Adipose tissue (tissue), 3 donors: ENCODE results near the gene GAK. TPM values are rescaled to one million over a fixed set of nuclear protein-coding genes. Genes with fewer than 3 reads are reported as not detected.

Experiments used
- H3K27ac ChIP-seq: one replicate; pipeline ENCODE4 v1.5.1; 2013; ENCODE audit warnings: low read depth, low read length
- WGBS, 3 donors: extraction: QIAGEN DNeasy Blood & Tissue Kit; methylation state at CpG; one replicate each; pipeline ENCODE4 v1.1.7; 2013; 5-methylcytosine and 5-hydroxymethylcytosine counted together
- polyA plus RNA-seq, 3 donors: library from polyadenylated mRNA; stranded (reverse); fragments of 200-250 nt; gene quantifications; one replicate each; pipeline ENCODE4 v1.2.3, GENCODE V29; 2013
- donor health status: healthy with polysubstance abuse.
- donor health status: Bipolar disorder and iron deficiency.
- donor health status: healthy.

GAK gene
- polyA plus RNA-seq, 3 donors, result 75.2 to 90.3 (median 77.5) TPM

DNA sequence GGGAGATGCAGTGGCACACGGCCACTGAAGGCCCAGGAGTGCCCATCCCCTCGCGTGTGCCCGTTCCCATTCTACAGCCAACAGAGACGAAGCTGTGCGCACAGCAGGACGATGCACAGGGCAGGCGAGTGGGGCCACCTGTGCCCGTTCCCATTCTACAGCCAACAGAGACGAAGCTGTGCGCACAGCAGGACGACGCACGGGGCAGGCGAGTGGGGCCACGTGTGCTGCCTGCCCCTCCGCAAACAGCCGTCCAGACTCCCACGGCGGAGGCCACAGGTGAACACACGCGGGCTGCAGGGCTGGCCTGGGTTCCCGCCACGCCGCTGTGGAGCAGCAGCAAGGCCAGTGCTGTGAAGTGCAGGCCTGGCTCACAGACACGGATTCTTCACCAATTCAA, 32.0 kb downstream of the GAK start:
- no peak overlapping the region for H3K27ac ChIP-seq
- WGBS, 3 donors, result 67 to 95% (median 92%) methylated on average over 26 of the region's 26 CpGs

DNA sequence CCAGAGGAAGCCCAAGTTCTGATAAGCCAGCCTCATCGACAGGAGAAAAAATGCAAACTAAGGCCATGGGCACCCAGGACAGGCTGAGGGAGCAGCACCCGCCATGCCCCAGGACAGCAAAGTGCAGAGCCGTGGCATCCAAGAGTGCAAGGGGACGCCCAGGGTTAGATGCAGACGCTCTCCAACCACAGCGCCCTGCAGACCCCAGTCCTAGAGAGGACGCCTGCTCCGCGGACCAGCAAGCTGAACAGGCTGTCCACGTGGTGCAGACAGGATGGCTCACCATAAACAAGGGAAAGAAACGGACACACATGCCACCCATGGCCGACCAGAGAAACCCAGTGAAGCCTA, 32.6 kb downstream of the GAK start:
- 89 to 93% (median 92%) methylated on average over 12 of the region's 12 CpGs for WGBS, 3 donors
- no peak overlapping the region for H3K27ac ChIP-seq

DNA sequence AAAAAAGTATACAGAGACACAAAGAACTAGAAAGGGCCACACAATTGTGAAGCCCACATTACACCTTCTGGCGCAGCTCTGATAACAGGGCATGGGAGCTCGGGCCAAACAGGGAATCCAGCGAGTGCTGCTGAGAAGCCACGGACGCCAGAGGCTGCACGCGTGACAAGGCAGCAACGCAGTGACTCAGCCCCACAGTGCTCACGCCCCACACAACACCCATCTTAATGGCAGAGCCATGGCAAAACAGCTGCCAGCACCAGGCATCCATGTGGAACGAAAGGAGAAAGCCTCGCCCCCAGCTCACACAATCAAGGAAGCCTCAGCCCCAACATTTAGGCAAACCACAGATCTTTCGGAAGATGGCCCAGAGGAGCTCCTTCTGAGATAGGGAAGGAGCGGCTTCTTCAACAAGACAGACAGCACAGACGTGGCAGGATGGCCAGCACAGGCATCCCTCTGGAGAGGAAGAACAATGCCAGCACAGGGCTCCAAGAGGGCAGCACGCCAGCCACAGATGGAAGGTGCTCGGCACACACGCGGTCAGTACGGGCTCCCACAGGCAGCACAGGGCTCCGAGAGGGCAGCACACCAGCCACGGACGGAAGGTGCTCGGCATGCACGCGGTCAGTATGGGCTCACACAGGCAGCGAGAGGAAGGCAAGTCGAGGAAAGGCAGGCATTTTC, 33.1 kb downstream of the GAK start:
- no peak overlapping the region for H3K27ac ChIP-seq
- 92 to 93% (median 93%) methylated on average over 27 of the region's 27 CpGs for WGBS, 3 donors

DNA sequence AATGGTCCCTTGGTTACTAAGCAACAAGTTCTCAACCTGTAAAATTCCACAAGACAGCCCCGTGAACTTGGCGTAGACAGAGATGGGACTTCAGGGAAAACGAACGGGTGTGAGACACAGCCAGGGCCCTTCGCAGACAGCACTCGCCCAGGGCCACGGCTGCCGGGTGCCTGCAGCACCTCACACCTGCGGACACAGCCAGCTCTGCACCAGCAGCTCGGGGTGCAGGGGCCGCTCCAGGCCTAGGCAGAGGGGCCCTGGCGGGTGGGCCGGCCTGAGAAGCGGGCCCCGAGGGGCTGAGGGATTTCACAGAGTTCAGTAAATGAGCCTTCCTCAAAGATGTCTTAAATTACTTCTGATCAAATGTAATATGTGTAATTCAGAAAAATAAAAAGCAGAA, 34.0 kb downstream of the GAK start:
- no peak overlapping the region for H3K27ac ChIP-seq
- WGBS, 3 donors, result 91 to 95% (median 91%) methylated on average over 15 of the region's 15 CpGs

DNA sequence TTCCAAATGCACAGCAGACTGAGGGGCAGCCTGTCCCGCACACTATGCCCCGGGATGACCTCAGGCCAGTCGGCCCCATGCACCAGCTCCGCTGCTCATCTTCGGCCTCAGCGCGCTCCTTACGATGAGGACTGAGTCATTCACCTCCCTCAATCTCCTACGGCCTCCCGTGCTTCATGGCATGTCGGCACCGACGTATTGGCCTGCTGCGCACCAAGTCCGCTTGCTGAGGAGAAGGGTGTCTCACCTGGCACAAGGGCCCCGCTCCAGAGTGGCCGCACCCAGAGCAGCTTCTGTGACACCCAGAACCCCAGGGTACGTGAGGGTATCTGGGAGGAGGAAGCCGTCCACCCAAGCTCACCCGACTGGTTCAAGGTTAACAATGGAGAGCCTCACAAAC, 35.5 kb downstream of the GAK start:
- H3K27ac ChIP-seq, result no peak overlapping the region
- 92 to 97% (median 96%) methylated on average over 20 of the region's 20 CpGs for WGBS, 3 donors

DNA sequence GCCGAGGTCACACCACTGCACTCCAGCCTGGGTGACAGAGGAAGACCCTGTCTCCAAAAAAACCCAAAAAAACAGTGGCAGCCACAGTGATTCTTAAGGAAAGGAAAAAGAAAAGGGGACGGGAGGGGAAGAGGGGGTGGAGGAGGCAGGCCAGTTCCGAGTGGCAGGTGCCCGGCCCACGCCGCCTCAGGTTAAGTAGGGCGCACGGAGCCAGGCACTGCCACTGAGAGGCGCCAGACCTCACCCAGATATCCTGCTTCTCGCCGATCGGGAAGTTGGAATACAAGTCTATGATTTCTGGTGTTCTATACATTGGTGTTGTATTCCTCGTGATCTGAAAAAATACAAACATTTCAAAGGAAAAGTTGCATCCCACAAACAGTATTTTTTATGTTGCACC, 35.9 kb downstream of the GAK start:
- no peak overlapping the region for H3K27ac ChIP-seq
- WGBS, 3 donors, result 91 to 93% (median 92%) methylated on average over 13 of the region's 13 CpGs

DNA sequence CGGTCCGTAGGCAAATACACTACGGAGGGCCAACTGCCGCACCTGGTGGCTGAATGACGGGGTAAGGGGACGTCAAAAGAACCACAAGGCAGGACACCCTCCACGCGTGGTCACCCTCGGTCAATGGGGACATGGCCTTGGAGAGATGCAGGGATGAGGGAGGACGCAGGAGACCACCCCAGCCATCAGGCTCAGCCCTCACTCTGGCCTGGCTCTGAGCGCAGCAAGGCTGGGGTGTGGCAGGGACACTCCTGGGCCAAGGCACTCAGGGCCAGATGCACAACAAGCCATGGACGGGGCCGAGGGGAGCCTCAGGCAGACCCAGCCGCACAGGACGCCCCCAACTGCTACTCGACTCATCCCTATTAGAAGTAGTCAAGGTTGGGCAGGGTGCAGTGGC, 36.5 kb downstream of the GAK start:
- H3K27ac ChIP-seq, result no peak overlapping the region
- WGBS, 3 donors, result 95 to 97% (median 97%) methylated on average over 16 of the region's 16 CpGs

DNA sequence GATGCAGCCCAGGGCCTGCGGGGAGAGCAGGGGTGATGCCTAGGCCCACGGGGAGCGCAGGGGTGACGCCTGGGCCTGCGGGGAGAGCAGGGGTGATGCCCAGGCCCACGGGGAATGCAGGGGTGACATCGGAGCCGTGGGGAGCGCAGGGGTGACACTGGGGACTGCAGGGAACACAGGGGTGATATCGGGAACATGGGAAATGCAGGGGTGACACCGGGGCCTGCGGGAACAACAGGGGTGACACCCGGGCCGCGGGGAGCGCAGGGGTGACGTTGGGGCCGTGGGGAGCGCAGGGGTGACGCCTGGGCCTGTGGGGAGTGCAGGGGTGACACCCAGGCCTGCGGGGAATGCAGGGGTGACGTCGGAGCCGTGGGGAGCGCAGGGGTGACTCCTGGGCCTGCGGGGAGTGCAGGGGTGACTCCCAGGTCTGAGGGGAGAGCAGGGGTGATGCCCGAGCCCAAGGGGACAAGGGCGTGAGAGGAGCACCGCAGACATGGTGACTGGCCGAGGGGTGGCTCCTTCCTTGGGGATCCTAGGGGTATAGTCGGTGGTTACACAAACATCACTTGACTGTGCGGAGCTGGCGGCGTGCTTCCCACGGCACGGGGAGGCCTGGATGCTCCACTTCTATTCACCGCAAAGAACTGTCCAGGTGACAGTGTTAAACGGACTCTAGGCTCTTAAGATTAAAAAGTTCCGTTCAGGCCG, 38.0 kb downstream of the GAK start:
- WGBS, 3 donors, result 95 to 96% (median 95%) methylated on average over 37 to 40 of the region's 40 CpGs
- no peak overlapping the region for H3K27ac ChIP-seq

DNA sequence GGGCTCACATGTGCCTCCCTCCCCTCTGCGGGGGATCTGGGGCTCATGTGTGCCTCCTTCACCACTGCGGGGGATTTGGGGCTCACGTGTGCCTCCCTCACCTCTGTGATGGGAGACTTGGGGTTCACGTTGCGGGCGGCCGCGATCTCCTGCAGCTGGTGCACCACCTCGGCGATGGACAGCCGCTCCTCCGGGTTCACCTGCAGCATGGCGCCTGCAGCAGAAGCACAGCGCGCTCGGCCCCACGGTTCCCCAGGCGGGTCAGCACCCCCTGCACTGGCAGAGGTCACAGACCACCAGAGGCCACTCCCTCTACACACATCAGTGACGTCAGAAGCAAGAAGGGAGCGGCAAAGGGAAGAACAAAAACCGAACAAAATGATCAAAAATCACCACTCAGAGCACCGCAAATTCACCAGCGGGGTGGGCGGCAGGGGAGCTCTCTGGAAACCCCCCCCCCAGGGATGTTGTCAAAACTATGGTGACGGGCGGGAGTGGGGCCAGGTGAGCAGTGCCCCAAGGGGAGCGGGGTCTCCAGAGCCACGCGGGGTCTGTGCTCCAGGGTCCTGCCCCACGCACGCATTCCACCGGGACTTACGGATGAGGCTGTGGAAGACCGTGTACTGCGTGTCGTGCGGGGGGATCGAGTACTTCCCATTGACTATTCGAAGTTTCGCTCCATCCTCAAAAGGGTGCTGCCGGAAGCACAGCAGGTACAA, 38.7 kb downstream of the GAK start:
- no peak overlapping the region for H3K27ac ChIP-seq
- 96% methylated on average over 41 of the region's 41 CpGs for WGBS, 3 donors

DNA sequence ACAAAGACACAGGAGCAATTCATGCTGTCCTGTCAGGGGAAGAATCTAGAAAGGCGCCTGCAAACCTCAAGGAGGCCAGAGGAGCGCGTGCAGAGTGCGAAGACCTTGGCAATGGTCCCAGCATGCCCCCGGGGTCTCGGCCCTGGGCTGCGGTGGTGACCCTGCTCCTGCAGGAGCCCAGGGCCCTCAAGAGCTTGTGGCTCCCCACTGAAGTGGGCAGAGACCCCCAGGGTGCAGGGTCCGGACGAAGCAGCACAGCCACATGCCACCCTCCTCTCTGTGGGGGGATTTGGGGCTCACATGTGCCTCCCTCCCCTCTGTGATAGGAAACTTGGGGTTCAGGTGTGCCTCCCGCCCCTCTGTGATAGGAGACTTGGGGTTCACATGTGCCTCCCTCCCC, 39.3 kb downstream of the GAK start:
- 94 to 98% (median 97%) methylated on average over 9 to 10 of the region's 10 CpGs for WGBS, 3 donors

DNA sequence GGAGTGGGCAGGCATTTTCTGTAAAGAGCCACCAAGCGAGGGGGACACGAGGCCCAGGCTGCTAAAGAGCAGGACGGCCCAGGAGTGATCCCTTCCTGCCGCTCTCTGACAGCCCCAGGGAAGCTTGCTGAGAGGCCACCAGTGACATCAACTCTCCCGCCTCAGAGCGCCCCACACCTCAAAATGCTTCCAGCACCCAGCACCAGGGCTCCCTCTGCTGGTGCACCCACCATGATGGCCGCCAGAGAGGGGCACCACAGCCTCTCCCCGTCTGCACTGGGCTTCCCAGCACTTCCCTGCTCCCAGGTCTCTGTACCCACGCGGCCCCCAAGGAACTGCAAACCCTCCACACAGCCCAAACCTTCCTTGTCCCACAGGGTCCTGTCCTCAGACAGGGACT, 40.4 kb downstream of the GAK start:
- H3K27ac ChIP-seq, result no peak overlapping the region
- 89 to 94% (median 93%) methylated on average over 8 to 10 of the region's 10 CpGs for WGBS, 3 donors

More for the DNA sequence above, 39.3 kb downstream of the GAK start:
- no peak overlapping the region for H3K27ac ChIP-seq

DNA sequence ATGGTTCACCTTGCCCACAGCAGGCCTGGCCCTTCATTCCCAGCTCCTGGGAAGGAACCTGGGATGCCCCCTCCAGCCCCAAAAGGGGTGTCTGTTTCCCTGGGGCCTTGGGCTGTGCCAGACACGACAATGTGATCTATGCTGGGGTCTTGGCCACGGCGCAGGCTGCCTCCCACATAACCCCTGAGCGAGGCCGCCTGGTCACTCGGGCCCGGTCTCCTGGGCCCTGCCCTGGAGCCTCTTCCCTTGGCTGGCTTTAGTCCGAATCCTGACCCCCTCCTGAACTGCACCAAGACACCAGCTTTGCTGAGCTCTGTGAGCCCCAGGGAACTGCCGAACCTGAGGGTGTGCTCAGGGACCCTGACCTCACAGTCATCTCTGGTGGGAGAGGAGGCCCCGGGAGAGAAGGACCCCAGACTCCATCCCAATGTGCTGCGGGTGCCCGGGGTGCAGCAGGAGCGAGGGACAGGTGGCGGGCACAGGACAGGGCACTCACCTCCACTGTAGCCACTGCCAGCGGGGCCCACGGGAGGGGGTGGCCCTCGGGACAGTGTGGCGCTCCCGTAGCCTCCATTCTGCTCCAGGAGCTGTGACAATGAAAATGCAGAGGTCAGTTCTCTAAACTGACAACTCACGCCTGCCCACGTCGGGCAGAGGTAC, 42.0 kb downstream of the GAK start:
- WGBS, 3 donors, result 91 to 94% (median 94%) methylated on average over 22 of the region's 22 CpGs
- no peak overlapping the region for H3K27ac ChIP-seq

DNA sequence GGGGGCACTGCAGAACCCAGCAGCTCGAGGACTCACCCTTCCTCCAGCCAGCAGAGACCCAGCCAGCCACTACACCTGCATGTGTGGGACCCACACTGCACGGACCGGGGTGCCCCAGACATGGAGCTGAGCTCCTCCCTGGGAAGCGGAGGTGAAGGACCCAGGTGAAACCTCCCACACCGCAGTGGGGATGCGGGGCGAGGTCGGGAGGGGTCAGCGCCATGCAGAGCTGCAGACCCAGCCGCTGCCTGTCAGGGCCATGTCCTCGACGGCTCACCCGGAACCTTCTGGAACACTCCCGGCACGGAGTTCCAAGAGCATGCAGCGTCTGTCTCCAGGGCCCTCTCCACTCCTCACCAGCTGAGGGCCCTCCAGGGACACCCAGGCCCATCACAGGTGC, 42.6 kb downstream of the GAK start:
- H3K27ac ChIP-seq, result no peak overlapping the region
- 97 to 98% (median 97%) methylated on average over 16 of the region's 16 CpGs for WGBS, 3 donors

DNA sequence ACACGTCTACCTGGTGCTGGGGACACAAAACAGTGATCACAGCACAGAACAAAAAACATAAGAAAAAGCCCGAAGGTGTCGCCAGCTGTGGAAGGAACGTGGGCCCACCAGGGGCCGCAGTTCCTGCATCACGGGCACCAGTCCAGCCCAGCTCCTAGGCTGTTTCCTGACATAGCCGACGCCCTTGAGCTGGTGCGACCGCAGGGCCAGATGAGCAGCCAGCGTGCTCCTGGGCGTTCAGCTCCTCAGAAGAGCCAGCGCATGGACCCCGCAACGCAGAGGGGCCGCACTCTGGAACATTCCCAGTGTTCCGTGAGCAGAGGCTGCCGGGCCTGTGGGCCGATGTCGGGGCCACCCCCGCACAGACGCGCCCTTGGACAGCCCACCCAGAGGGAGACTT, 44.1 kb downstream of the GAK start:
- no peak overlapping the region for H3K27ac ChIP-seq
- 93 to 94% (median 94%) methylated on average over 23 of the region's 23 CpGs for WGBS, 3 donors

DNA sequence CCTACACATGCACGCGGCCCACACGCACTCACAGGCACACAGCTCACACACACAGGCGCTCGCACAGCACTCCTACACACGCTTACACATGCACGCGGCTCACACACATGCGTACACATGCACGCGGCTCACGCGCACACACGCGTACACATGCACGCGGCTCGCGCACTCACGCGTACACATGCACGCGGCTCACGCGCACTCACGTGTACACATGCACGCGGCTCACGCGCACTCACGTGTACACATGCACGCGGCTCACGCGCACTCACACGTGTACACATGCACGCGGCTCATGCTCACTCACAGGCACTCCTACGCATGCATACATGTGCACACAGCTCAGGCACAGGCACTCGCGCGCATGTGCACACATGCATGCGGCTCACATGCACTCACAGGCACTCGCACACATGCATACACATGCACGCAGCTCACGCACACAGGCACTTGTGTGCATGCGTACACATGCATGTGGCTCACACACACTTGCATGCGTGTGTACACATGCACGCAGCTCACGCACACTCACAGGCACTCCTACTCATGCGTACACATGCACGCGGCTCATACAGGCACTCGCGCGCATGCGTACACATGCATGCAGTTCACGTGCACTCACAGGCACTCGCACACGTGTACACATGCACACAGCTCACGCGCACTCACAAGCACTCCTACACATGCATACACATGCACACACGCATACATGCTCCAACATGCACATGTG, 44.9 kb downstream of the GAK start:
- 97% methylated on average over 62 to 63 of the region's 63 CpGs for WGBS, 3 donors
- no peak overlapping the region for H3K27ac ChIP-seq

DNA sequence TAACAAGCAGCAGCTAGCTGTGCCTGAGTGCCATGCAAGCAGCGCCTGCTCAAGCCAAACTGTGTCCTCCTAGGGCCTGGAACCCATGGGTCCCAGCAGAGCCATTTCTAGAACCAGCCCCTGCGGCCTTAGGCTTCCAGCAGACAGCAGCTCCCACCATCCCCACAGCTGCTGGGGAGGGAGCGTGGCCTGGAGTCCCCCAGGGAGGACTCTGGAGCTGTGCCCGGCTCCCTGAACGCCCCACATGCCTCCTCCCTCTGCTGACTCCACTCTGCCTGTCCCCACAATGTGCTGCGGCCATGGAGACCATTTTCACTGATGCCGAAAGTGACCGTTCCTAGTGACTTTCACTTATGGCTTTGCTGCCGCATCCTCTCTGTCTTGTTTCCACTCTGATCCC, 45.9 kb downstream of the GAK start:
- H3K27ac ChIP-seq, result no peak overlapping the region
- 72 to 82% (median 78%) methylated on average over 9 of the region's 9 CpGs for WGBS, 3 donors

DNA sequence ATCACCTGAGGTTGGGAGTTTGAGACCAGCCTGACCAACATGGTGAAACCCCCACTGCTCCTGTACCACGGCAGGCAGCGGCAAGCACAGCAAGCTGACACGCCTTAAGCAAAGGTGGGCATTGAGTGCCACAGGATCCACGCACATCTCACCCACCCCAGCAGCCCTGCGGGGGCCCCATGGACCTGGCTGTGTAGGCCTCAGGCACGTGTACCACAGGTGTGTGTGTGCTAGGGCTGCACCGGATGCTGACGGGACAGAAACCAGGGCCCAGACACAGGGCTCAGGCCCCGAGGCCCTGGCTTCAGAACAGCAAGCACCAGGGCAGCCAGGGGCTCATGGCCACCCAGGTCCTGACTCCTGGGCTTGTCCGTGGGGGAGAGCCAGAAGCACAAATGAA, 46.8 kb downstream of the GAK start:
- 93 to 95% (median 95%) methylated on average over 10 of the region's 10 CpGs for WGBS, 3 donors
- H3K27ac ChIP-seq, result no peak overlapping the region

DNA sequence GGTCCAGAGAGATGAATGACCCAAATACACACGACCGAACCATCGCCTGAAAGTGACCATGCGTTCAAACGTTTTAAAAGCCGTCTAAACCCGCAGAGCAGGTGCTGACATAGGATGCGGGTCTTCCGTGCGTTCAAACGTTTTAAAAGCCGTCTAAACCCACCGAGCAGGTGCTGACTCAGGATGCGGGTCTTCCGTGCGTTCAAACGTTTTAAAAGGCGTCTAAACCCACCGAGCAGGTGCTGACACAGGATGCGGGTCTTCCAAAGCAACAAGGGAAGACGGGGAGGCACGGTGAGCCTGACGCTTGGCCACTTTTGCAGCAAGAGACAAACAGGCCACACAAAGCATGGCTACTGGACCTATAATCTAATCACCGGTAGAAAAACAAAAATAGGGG, 47.2 kb downstream of the GAK start:
- 87 to 89% (median 88%) methylated on average over 24 of the region's 24 CpGs for WGBS, 3 donors
- H3K27ac ChIP-seq, result no peak overlapping the region

DNA sequence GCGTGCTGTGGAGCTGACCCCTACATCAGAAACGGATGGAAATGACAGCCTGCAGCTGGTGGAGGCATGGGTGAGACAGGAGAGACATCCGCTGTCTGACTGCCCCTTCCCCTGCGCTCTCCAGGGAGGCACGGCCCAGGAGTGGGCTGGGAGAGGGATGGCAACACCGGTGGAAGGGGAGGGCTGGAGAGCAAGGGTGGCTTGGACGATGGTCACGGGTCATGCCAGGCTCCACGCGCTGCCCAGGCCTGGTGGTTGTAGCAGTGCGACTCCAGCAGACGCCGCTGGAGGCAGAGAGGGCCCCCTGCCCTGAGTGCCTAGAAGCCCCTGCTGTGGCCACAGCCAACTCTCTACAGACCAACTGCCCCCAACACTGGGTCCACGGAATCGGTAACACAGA, 47.9 kb downstream of the GAK start:
- H3K27ac ChIP-seq, result no peak overlapping the region
- WGBS, 3 donors, result 84 to 95% (median 93%) methylated on average over 14 to 15 of the region's 15 CpGs
